Fibroblast of lung (primary cell): ENCODE results near the gene ALAS1.

Experiments used
- EZH2 ChIP-seq: IDR thresholded peaks from 2 replicates; pipeline ENCODE4 v1.5.1; 2012; ENCODE audit warnings: low read length, control low read depth, mild to moderate bottlenecking; ENCODE audit errors: missing control alignments
- TF ChIP-seq, protein P1 (sequence below), 2 donors: IDR thresholded peaks in 1 of 2; conservative IDR thresholded peaks in 1 of 2; 1 replicate in 1 of 2; 2 replicates in 1 of 2; pipeline ENCODE4 v1.5.1; 2011 to 2012; ENCODE audit warnings: low read length in 2 of 2, control low read depth in 1 of 2, inconsistent platforms in 1 of 2, low read depth in 1 of 2, mild to moderate bottlenecking in 1 of 2

DNA sequence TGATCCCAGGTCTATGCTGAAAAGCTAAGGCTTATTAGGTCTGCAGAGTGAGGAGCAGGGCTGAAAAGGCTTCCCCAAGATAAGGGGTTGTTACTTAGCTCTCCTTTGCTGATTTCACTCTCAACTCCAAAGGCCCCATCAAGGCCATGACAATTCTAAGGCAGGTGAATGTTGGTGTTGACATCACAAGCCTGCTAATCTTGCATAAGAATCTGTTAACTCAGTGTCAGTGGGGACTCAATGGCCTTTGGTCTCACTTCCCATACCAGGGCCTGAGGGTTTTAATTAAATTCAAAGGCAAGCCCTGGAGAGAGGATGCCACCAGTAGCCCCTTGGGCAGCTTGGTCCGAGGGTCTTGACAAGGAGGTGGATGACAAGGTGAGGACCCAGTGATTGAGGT, 9.4 kb upstream of the ALAS1 start:
- TF ChIP-seq, protein P1, sequence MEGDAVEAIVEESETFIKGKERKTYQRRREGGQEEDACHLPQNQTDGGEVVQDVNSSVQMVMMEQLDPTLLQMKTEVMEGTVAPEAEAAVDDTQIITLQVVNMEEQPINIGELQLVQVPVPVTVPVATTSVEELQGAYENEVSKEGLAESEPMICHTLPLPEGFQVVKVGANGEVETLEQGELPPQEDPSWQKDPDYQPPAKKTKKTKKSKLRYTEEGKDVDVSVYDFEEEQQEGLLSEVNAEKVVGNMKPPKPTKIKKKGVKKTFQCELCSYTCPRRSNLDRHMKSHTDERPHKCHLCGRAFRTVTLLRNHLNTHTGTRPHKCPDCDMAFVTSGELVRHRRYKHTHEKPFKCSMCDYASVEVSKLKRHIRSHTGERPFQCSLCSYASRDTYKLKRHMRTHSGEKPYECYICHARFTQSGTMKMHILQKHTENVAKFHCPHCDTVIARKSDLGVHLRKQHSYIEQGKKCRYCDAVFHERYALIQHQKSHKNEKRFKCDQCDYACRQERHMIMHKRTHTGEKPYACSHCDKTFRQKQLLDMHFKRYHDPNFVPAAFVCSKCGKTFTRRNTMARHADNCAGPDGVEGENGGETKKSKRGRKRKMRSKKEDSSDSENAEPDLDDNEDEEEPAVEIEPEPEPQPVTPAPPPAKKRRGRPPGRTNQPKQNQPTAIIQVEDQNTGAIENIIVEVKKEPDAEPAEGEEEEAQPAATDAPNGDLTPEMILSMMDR (conservative IDR thresholded peaks at IDR 0.05 in 1 of 2, IDR thresholded peaks at IDR 0.05 in 1 of 2; ENCODE audit: low read depth in 1 of 2, low read length in 2 of 2) = no peak
- no peak for TF ChIP-seq EZH2
